WTC11 (cell line): ENCODE data around the gene ODAD3.

Experiments used
- JAZF1 ChIP-seq: fragments of 250-450 bp; sonication (Bioruptor Pico); IDR thresholded peaks from 2 replicates; pipeline ENCODE4 v1.9.0; 2021; ENCODE audit warnings: moderate library complexity, mild to moderate bottlenecking, inconsistent platforms
- TCF7 ChIP-seq: sonication (generic); formaldehyde crosslinking; IDR thresholded peaks from 2 replicates; pipeline ENCODE4 v1.8.0; 2022; ENCODE audit warnings: mild to moderate bottlenecking, low read depth, missing genetic modification reagents, moderate library complexity
- TF ChIP-seq, protein P1 (sequence below): sonication (generic); formaldehyde crosslinking; IDR thresholded peaks from 2 replicates; pipeline ENCODE4 v1.8.1; 2023; ENCODE audit warnings: mild to moderate bottlenecking, missing genetic modification reagents, moderate library complexity
- TF ChIP-seq, protein P2 (sequence below): fragments of 200-600 bp; IDR thresholded peaks from 2 replicates; pipeline ENCODE4 v1.8.0; 2022; ENCODE audit warnings: antibody characterized with exemption
- TF ChIP-seq, protein P3 (sequence below): fragments of 250-450 bp; sonication (Bioruptor Pico); IDR thresholded peaks from 2 replicates; pipeline ENCODE4 v2.1.2; 2022; ENCODE audit warnings: mild to moderate bottlenecking, moderate library complexity
- TF ChIP-seq, protein P4 (sequence below): sonication (generic); formaldehyde crosslinking; IDR thresholded peaks from 2 replicates; pipeline ENCODE4 v1.8.1; 2023; ENCODE audit warnings: mild to moderate bottlenecking, missing genetic modification reagents
- TF ChIP-seq, protein P5 (sequence below): sonication (generic); formaldehyde crosslinking; IDR thresholded peaks from 2 replicates; pipeline ENCODE4 v1.8.1; 2022; ENCODE audit warnings: low read depth, missing genetic modification reagents, borderline replicate concordance
- TF ChIP-seq, protein P6 (sequence below): sonication (generic); formaldehyde crosslinking; IDR thresholded peaks from 2 replicates; pipeline ENCODE4 v1.8.0; 2022; ENCODE audit warnings: mild to moderate bottlenecking, missing genetic modification reagents
- TF ChIP-seq, protein P7 (sequence below): sonication (generic); formaldehyde crosslinking; IDR thresholded peaks from 2 replicates; pipeline ENCODE4 v1.8.1; 2022; ENCODE audit warnings: low read depth, mild to moderate bottlenecking, moderate library complexity, missing genetic modification reagents, borderline replicate concordance

DNA sequence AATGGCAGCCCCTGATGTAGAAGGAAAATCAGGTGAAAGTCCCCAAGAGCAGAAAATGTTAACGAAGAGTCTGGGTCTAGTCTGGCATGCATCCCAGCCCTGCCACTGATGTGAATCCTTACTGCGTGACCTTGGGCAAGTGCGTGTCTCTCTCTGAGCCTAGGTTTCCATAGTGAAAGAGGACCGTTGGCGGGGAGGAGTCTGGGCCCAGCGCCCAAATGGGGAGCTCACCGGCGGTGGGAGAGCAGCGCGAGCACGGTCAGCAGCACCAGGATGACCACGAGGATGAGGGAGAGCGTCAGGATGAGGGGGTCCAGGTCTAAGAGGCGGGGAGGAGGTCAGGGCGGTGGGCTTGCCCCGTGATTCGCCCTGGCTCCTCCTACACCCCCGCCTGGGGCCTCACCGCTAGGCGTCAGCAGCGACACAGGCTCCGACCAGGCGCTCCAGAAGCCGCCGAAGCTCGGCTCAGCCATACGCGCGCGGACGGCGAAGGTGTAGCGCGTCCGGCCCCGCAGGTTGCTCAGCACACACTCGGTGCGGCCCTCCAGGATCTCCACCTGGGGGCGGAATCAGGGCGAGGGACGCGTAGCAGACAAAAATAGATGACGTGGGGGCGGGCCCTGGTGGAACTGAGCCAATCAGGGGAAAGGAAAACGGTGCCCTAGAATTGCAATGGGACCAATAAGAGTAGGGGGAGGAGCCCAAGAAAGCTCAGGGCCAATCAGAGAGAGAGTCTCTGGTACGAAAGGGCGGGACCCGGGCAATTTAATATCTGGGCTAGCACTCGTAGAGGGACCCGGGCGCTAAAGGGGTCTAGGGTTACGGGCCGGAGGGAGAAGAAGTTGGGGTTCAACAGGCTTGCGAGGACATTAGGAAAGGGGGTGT is 54.0 kb downstream of the ODAD3 start:
- TF ChIP-seq, protein P1, sequence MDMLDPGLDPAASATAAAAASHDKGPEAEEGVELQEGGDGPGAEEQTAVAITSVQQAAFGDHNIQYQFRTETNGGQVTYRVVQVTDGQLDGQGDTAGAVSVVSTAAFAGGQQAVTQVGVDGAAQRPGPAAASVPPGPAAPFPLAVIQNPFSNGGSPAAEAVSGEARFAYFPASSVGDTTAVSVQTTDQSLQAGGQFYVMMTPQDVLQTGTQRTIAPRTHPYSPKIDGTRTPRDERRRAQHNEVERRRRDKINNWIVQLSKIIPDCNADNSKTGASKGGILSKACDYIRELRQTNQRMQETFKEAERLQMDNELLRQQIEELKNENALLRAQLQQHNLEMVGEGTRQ (CRISPR knock-in tag): peak; percentile 58
- TF ChIP-seq, protein P2, sequence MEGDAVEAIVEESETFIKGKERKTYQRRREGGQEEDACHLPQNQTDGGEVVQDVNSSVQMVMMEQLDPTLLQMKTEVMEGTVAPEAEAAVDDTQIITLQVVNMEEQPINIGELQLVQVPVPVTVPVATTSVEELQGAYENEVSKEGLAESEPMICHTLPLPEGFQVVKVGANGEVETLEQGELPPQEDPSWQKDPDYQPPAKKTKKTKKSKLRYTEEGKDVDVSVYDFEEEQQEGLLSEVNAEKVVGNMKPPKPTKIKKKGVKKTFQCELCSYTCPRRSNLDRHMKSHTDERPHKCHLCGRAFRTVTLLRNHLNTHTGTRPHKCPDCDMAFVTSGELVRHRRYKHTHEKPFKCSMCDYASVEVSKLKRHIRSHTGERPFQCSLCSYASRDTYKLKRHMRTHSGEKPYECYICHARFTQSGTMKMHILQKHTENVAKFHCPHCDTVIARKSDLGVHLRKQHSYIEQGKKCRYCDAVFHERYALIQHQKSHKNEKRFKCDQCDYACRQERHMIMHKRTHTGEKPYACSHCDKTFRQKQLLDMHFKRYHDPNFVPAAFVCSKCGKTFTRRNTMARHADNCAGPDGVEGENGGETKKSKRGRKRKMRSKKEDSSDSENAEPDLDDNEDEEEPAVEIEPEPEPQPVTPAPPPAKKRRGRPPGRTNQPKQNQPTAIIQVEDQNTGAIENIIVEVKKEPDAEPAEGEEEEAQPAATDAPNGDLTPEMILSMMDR: no peak; the same call in 1 of the 2 replicates
- TF ChIP-seq, protein P3, sequence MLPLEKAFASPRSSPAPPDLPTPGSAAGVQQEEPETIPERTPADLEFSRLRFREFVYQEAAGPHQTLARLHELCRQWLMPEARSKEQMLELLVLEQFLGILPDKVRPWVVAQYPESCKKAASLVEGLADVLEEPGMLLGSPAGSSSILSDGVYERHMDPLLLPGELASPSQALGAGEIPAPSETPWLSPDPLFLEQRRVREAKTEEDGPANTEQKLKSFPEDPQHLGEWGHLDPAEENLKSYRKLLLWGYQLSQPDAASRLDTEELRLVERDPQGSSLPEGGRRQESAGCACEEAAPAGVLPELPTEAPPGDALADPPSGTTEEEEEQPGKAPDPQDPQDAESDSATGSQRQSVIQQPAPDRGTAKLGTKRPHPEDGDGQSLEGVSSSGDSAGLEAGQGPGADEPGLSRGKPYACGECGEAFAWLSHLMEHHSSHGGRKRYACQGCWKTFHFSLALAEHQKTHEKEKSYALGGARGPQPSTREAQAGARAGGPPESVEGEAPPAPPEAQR (CRISPR knock-in tag): no peak
- TF ChIP-seq, protein P4, sequence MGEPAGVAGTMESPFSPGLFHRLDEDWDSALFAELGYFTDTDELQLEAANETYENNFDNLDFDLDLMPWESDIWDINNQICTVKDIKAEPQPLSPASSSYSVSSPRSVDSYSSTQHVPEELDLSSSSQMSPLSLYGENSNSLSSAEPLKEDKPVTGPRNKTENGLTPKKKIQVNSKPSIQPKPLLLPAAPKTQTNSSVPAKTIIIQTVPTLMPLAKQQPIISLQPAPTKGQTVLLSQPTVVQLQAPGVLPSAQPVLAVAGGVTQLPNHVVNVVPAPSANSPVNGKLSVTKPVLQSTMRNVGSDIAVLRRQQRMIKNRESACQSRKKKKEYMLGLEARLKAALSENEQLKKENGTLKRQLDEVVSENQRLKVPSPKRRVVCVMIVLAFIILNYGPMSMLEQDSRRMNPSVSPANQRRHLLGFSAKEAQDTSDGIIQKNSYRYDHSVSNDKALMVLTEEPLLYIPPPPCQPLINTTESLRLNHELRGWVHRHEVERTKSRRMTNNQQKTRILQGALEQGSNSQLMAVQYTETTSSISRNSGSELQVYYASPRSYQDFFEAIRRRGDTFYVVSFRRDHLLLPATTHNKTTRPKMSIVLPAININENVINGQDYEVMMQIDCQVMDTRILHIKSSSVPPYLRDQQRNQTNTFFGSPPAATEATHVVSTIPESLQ (CRISPR knock-in tag): no peak
- TF ChIP-seq JAZF1 (CRISPR knock-in tag) (no peak), TCF7 (no peak)
- TF ChIP-seq, protein P5, sequence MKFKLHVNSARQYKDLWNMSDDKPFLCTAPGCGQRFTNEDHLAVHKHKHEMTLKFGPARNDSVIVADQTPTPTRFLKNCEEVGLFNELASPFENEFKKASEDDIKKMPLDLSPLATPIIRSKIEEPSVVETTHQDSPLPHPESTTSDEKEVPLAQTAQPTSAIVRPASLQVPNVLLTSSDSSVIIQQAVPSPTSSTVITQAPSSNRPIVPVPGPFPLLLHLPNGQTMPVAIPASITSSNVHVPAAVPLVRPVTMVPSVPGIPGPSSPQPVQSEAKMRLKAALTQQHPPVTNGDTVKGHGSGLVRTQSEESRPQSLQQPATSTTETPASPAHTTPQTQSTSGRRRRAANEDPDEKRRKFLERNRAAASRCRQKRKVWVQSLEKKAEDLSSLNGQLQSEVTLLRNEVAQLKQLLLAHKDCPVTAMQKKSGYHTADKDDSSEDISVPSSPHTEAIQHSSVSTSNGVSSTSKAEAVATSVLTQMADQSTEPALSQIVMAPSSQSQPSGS (CRISPR knock-in tag): no peak
- TF ChIP-seq, protein P6, sequence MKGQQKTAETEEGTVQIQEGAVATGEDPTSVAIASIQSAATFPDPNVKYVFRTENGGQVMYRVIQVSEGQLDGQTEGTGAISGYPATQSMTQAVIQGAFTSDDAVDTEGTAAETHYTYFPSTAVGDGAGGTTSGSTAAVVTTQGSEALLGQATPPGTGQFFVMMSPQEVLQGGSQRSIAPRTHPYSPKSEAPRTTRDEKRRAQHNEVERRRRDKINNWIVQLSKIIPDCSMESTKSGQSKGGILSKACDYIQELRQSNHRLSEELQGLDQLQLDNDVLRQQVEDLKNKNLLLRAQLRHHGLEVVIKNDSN (CRISPR knock-in tag): 0 out of 2 replicates have a peak, but pooled peaks have one; percentile 42
- TF ChIP-seq, protein P7, sequence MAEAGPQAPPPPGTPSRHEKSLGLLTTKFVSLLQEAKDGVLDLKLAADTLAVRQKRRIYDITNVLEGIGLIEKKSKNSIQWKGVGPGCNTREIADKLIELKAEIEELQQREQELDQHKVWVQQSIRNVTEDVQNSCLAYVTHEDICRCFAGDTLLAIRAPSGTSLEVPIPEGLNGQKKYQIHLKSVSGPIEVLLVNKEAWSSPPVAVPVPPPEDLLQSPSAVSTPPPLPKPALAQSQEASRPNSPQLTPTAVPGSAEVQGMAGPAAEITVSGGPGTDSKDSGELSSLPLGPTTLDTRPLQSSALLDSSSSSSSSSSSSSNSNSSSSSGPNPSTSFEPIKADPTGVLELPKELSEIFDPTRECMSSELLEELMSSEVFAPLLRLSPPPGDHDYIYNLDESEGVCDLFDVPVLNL (CRISPR knock-in tag): no peak
